HG03442 (cell line): ENCODE data around the gene NTF3.

Experiments used
- ATAC-seq: cut with Tn5 transposase; IDR thresholded peaks from one replicate; pipeline ENCODE4 v1.9.1; 2021; ENCODE audit warnings: mild to moderate bottlenecking, moderate library complexity; ENCODE audit not compliant: unreplicated experiment

NTF3 gene

GRCh38 chr12:5485454-5485853 is 53.5 kb downstream of the NTF3 start:
- ATAC-seq = no peak

- ATAC-seq = no peak
These were observed 55.2 kb downstream of the NTF3 start for GRCh38 chr12:5487076-5487475.

- ATAC-seq = no peak
These were observed 56.2 kb downstream of the NTF3 start for GRCh38 chr12:5487948-5488625.

GRCh38 chr12:5488626-5488955 is 56.7 kb downstream of the NTF3 start:
- ATAC-seq = no peak

GRCh38 chr12:5489017-5489416 is 57.1 kb downstream of the NTF3 start:
- ATAC-seq = no peak

- ATAC-seq = no peak
These were observed 58.0 kb downstream of the NTF3 start for GRCh38 chr12:5489760-5490406.

- no peak for ATAC-seq
These were observed 60.7 kb downstream of the NTF3 start for GRCh38 chr12:5492562-5492961.

- no peak for ATAC-seq
These were observed 61.1 kb downstream of the NTF3 start for GRCh38 chr12:5493018-5493417.

- no peak for ATAC-seq
These were observed 62.4 kb downstream of the NTF3 start for GRCh38 chr12:5494343-5494742.

GRCh38 chr12:5497329-5498053 is 65.6 kb downstream of the NTF3 start:
- no peak for ATAC-seq

GRCh38 chr12:5498076-5498475 is 66.2 kb downstream of the NTF3 start:
- ATAC-seq = no peak

- no peak for ATAC-seq
These were observed 66.9 kb downstream of the NTF3 start for GRCh38 chr12:5498806-5499205.

- no peak for ATAC-seq
These were observed 67.8 kb downstream of the NTF3 start for GRCh38 chr12:5499566-5500330.

GRCh38 chr12:5500331-5500659 is 68.4 kb downstream of the NTF3 start:
- ATAC-seq = no peak

- ATAC-seq = no peak
These were observed 71.9 kb downstream of the NTF3 start for GRCh38 chr12:5503774-5504173.

- no peak for ATAC-seq
These were observed 73.2 kb downstream of the NTF3 start for GRCh38 chr12:5505116-5505515.

GRCh38 chr12:5505751-5506150 is 73.8 kb downstream of the NTF3 start:
- ATAC-seq = no peak

GRCh38 chr12:5506295-5506694 is 74.4 kb downstream of the NTF3 start:
- no peak for ATAC-seq

GRCh38 chr12:5506821-5507231 is 74.9 kb downstream of the NTF3 start:
- no peak for ATAC-seq

GRCh38 chr12:5507401-5507935 is 75.6 kb downstream of the NTF3 start:
- ATAC-seq = no peak

GRCh38 chr12:5507944-5508343 is 76.0 kb downstream of the NTF3 start:
- no peak for ATAC-seq
